SJCRH30 (cell line): Measurements from ENCODE around the gene ZNF609. TPM values are rescaled to one million over a fixed set of nuclear protein-coding genes. Genes with fewer than 3 reads are reported as not detected.
"Not testable (repeated sequence)": the region's sequence is repeated elsewhere in the genome, so short reads cannot be mapped to it uniquely, and the experiment has no call there.

ENCODE experiments used
- DNase-seq, 2 experiments: peaks; one replicate each; pipeline ENCODE4 v3.0.0-alpha.2; 2015 to 2020
- H3K27ac ChIP-seq: fragments of 250-450 bp; sonication (Bioruptor Pico); 2 replicates; pipeline ENCODE4 v1.5.1; 2020; ENCODE audit warnings: mild to moderate bottlenecking, moderate library complexity
- H3K27me3 ChIP-seq: fragments of 250-450 bp; sonication (Bioruptor Pico); 2 replicates; pipeline ENCODE4 v1.5.1; 2020; ENCODE audit warnings: mild to moderate bottlenecking, moderate library complexity
- H3K36me3 ChIP-seq: fragments of 250-450 bp; sonication (Bioruptor Pico); 2 replicates; pipeline ENCODE4 v1.5.1; 2020; ENCODE audit warnings: mild to moderate bottlenecking, moderate library complexity
- H3K4me1 ChIP-seq: fragments of 250-450 bp; sonication (Bioruptor Pico); 2 replicates; pipeline ENCODE4 v1.5.1; 2020; ENCODE audit warnings: mild to moderate bottlenecking, moderate library complexity
- H3K4me3 ChIP-seq: fragments of 250-450 bp; sonication (Bioruptor Pico); 2 replicates; pipeline ENCODE4 v1.5.1; 2020; ENCODE audit warnings: mild to moderate bottlenecking, moderate library complexity
- H3K9me3 ChIP-seq: fragments of 250-450 bp; sonication (Bioruptor Pico); replicated peaks from 2 replicates; pipeline ENCODE4 v1.5.1; 2020; ENCODE audit warnings: mild to moderate bottlenecking, moderate library complexity
- total RNA-seq: library from RNA; depleted of rRNA; stranded (reverse); fragments of >200 nt; shearing (Covaris generic); gene quantifications from 2 replicates; pipeline ENCODE4 v1.2.3, GENCODE V29; 2014

The ZNF609 gene
- total RNA-seq, 1 experiment from 2014 or later: 27.4 TPM

DNA sequence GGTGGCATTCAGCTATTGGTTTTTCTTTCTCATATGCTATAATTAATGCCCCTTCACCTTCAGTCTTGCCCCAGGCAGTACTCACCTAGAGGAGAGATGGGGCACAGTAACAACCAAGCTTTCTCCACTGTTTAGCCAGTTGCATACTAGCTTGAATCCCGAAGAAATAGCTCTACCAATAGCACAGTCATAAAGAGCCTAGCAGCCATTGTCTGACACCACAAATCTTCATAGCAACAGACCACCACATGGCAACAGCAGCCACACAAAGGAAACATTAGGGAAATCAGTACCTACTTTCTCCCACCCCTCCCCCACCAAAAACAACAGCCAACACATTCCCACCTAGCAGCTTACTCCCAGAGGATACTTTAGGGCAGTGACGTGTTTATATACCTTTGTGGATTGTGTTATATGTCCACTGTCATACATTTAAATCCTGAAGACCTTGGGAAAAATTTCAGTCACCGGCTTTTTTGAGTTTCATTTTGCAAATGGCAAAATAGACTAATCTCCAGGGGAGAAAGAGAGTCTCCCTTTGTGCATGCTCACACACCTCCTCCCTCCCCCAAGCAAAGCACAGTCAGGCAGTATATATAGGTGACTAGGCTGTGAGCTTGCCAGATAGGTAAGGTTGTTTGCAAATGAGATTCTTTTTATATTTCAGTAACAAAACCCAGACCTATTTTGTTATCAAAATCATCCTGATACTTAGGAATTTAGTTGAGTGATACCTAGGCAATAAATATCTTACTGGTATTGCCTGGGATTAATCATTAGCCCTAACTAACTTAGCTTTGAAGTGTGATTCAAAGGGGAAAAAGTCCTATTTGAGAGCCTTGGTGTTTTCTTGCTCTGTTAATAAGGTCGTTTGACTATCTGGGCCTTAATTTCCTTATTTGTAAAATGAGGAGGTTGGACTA, 174.5 kb downstream of the ZNF609 start:
- H3K4me1 ChIP-seq: no peaks in the 10 kb centered on the region
- DNase-seq: no peak
- no peak overlapping the region for H3K4me3 ChIP-seq
- H3K27ac ChIP-seq: no peak overlapping the region
- peaks cover 12% of the 10 kb centered on the region for H3K36me3 ChIP-seq
- no peaks in the 10 kb centered on the region for H3K27me3 ChIP-seq
- H3K9me3 ChIP-seq: peaks cover 4% of the 10 kb centered on the region; the same call in 1 of the 2 replicates

- Histone ChIP-seq H3K36me3 (peaks cover 12% of the 10 kb centered on the region), H3K27me3 (no peaks in the 10 kb centered on the region), H3K9me3 (peaks cover 4% of the 10 kb centered on the region; the same call in 1 of the 2 replicates), H3K4me1 (no peaks in the 10 kb centered on the region), H3K27ac (no peak overlapping the region), H3K4me3 (no peak overlapping the region)
- DNase-seq: no peak
Observed at GRCh38 chr15:64635499-64636495, 175.4 kb downstream of the ZNF609 start.

DNA sequence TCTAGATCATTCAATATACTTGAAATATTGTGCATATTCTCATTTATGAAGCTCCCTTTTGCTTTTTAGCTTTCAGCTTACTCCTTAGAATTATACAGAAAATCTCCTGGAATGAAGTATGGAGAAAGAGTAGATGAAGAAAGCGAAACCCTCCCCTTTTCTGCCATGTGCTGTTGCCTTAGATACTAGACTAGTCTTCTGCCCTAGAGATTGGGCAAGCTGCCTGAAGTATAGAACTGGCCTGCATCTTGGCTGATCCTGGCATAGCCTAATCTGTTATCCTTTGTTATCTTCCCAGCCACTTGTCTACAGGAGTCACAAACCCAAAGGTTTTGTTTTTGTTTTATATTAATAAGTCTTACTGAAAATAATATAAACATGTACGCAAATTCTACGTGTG, 176.2 kb downstream of the ZNF609 start:
- Histone ChIP-seq H3K4me3 (no peak overlapping the region), H3K9me3 (peaks cover 4% of the 10 kb centered on the region; the same call in 1 of the 2 replicates), H3K27me3 (no peaks in the 10 kb centered on the region), H3K27ac (no peak overlapping the region), H3K4me1 (no peaks in the 10 kb centered on the region), H3K36me3 (peaks cover 12% of the 10 kb centered on the region)
- no peak for DNase-seq

GRCh38 chr15:64637412-64637811, 177.0 kb downstream of the ZNF609 start:
- peaks cover 4% of the 10 kb centered on the region; the same call in 1 of the 2 replicates for H3K9me3 ChIP-seq
- H3K4me1 ChIP-seq: no peaks in the 10 kb centered on the region
- H3K4me3 ChIP-seq: no peak overlapping the region
- DNase-seq: no peak
- H3K27ac ChIP-seq: no peak overlapping the region
- no peaks in the 10 kb centered on the region for H3K27me3 ChIP-seq
- H3K36me3 ChIP-seq: peaks cover 8% of the 10 kb centered on the region

DNA sequence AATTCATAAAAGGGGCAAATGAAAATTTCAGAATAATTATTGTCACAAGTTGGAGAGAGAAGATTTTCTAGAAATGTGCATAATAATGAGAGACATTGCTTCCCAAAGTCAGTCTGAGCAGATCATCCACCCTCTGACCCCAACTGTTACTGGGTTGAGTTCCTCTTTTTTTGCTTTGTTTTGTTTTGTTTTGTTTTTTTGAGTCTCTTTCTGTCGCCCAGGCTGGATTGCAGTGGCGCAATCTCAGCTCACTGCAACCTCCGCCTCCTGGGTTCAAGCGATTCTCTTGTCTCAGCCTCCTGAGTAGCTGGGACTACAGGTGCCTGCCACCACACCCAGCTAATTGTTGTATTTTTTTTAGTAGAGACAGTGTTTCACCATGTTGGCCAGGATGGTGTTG, 179.4 kb downstream of the ZNF609 start:
- H3K4me3 ChIP-seq, H3K27ac ChIP-seq, H3K27me3 ChIP-seq, H3K36me3 ChIP-seq, DNase-seq, H3K9me3 ChIP-seq, H3K4me1 ChIP-seq: not testable (repeated sequence)

GRCh38 chr15:64640146-64640871, 179.9 kb downstream of the ZNF609 start:
- no peaks in the 10 kb centered on the region for H3K27me3 ChIP-seq
- H3K9me3 ChIP-seq: peaks cover 4% of the 10 kb centered on the region; the same call in 1 of the 2 replicates
- no peak for DNase-seq
- no peak overlapping the region for H3K4me3 ChIP-seq
- H3K4me1 ChIP-seq: no peaks in the 10 kb centered on the region
- H3K27ac ChIP-seq: no peak overlapping the region
- peaks cover 9% of the 10 kb centered on the region for H3K36me3 ChIP-seq

GRCh38 chr15:64642875-64643274, 182.5 kb downstream of the ZNF609 start:
- Histone ChIP-seq H3K9me3 (no peaks in the 10 kb centered on the region), H3K27ac (no peak overlapping the region), H3K4me1 (no peaks in the 10 kb centered on the region), H3K36me3 (peaks cover 10% of the 10 kb centered on the region; the same call in 1 of the 2 replicates), H3K4me3 (no peak overlapping the region), H3K27me3 (no peaks in the 10 kb centered on the region)
- DNase-seq: no peak

DNA sequence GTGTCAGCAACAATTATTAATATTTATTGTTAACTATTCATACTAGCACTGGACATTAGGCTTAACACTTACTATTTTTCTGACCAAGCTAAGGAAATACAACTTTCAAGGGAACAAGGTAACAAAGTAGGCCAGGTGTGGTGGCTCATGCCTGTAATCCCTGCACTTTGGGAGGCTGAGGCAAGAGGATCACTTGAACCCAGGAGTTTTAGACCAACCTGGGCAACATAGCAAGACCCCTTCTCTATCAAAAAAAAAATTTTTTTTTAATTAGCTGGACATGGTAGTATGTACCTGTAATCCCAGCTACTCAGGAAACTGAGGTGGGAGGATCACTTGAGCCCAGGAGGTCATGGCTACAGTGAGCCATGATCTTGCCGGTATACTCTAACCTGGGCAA, 183.3 kb downstream of the ZNF609 start:
- Histone ChIP-seq H3K36me3 (peaks cover 8% of the 10 kb centered on the region; the same call in 1 of the 2 replicates), H3K27ac (no peak overlapping the region), H3K9me3 (no peaks in the 10 kb centered on the region), H3K4me3 (no peak overlapping the region), H3K27me3 (no peaks in the 10 kb centered on the region), H3K4me1 (no peaks in the 10 kb centered on the region)
- DNase-seq: no peak

GRCh38 chr15:64644811-64645210, 184.4 kb downstream of the ZNF609 start:
- H3K27ac ChIP-seq, H3K27me3 ChIP-seq, H3K9me3 ChIP-seq, H3K4me3 ChIP-seq, H3K36me3 ChIP-seq, DNase-seq, H3K4me1 ChIP-seq: not testable (repeated sequence)

DNA sequence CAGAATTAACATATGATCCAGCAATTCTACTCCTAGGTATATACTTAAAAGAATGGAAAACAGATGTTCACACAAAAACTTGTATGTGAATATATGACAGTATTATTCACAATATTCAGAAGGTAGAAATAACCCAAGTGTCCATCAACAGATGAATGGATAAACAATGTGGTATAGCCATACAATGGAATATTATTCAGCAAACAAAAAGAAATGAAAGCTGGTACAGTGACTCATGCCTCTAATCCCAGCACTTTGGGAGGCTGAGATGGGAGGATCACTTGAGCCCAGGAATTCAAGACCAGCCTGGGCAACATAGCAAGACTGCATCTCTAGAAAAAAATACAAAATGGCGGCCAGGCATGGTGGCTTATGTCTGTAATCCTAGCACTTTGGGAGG, 185.6 kb downstream of the ZNF609 start:
- H3K27ac ChIP-seq: no peak overlapping the region
- no peaks in the 10 kb centered on the region for H3K4me1 ChIP-seq

GRCh38 chr15:64647367-64647766, 187.0 kb downstream of the ZNF609 start:
- no peak overlapping the region for H3K4me3 ChIP-seq
- peaks cover 8% of the 10 kb centered on the region; the same call in 1 of the 2 replicates for H3K36me3 ChIP-seq
- DNase-seq: no peak
- no peak overlapping the region for H3K27ac ChIP-seq
- H3K9me3 ChIP-seq: no peaks in the 10 kb centered on the region
- H3K4me1 ChIP-seq: no peaks in the 10 kb centered on the region
- no peaks in the 10 kb centered on the region for H3K27me3 ChIP-seq

More for the DNA sequence above, 185.6 kb downstream of the ZNF609 start:
- Histone ChIP-seq H3K36me3 (peaks cover 8% of the 10 kb centered on the region; the same call in 1 of the 2 replicates), H3K27me3 (no peaks in the 10 kb centered on the region), H3K9me3 (no peaks in the 10 kb centered on the region), H3K4me3 (no peak overlapping the region)
- DNase-seq: no peak

DNA sequence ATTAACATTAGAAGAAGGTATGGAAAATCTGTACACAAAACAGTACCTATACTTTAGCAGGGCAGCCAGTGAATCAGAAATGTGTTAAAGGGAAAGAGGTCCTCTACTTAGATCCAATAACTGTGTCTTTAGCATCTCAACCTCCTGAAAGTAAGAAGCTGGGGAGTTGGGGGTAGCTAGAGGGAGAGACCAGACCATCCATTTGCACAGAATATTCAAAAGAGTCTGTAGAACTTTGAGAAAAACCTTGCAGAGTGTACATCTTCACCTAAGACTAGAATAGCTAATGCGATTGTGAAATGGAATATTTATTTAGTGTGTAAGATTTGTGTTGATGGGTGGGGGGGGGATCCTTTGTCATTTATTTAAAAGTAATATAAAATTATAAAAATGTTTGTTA, 190.2 kb downstream of the ZNF609 start:
- Histone ChIP-seq H3K36me3 (peaks cover 4% of the 10 kb centered on the region; the same call in 1 of the 2 replicates), H3K27ac (no peak overlapping the region), H3K9me3 (no peaks in the 10 kb centered on the region), H3K4me1 (no peaks in the 10 kb centered on the region), H3K27me3 (no peaks in the 10 kb centered on the region), H3K4me3 (no peak overlapping the region)
- DNase-seq: no peak

GRCh38 chr15:64651601-64652191, 191.3 kb downstream of the ZNF609 start:
- H3K27ac ChIP-seq: no peak overlapping the region
- no peak for DNase-seq
- H3K27me3 ChIP-seq: no peaks in the 10 kb centered on the region
- no peaks in the 10 kb centered on the region for H3K36me3 ChIP-seq
- no peaks in the 10 kb centered on the region for H3K9me3 ChIP-seq
- H3K4me3 ChIP-seq: no peak overlapping the region
- no peaks in the 10 kb centered on the region for H3K4me1 ChIP-seq

DNA sequence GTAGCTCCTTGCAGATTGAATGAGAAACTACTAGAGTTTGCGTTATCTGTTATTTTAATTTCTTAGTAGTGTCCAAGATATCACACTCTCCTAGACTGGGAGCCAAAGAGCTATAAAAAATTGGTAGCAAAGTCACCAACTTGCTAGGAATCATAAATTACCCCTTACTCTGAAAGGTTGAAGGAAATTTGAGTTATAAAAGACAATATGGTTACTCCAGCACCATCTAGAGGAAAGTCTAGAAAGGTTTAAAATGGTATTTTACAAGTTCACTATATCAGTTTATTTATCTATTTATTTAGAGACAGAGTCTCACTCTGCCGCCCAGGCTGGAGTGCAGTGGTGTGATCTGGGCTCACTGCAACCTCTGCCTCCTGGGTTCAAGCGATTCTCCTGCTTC, 193.4 kb downstream of the ZNF609 start:
- H3K36me3 ChIP-seq: no peaks in the 10 kb centered on the region
- no peak for DNase-seq
- no peaks in the 10 kb centered on the region for H3K27me3 ChIP-seq
- H3K4me1 ChIP-seq: no peaks in the 10 kb centered on the region
- no peaks in the 10 kb centered on the region for H3K9me3 ChIP-seq
- no peak overlapping the region for H3K27ac ChIP-seq
- H3K4me3 ChIP-seq: no peak overlapping the region
